ENCODE data around the gene LRRC32.

The LRRC32 gene

GRCh38 chr11:76678321-76678720, 7.8 kb upstream of the LRRC32 start:
- DNase-seq, result peak in 1 of 2 donors; percentile 35

DNA sequence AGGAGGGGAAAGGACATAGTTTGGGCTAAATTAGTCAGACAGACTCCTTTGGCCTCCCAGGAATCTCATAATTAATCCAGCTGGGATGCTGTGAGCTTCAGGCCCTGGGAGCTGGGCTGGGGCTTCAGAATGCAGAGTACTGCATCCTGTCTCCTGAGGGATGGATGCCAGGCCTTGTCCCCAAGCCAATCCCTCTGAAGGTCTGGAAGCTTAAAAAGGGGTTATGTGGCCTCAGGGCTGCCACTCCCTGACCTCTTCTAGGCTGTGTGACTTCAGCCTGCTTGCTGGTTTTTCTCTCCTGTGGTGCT, 6.9 kb upstream of the LRRC32 start:
- DNase-seq, result no peak

GRCh38 chr11:76676636-76677457, 6.3 kb upstream of the LRRC32 start:
- DNase-seq, result no peak

GRCh38 chr11:76674517-76675400, 4.2 kb upstream of the LRRC32 start:
- DNase-seq, result peak in 1 of 2 donors; percentile 11

- DNase-seq, result no peak
These were observed 2.9 kb upstream of the LRRC32 start for GRCh38 chr11:76673176-76674142.

DNA sequence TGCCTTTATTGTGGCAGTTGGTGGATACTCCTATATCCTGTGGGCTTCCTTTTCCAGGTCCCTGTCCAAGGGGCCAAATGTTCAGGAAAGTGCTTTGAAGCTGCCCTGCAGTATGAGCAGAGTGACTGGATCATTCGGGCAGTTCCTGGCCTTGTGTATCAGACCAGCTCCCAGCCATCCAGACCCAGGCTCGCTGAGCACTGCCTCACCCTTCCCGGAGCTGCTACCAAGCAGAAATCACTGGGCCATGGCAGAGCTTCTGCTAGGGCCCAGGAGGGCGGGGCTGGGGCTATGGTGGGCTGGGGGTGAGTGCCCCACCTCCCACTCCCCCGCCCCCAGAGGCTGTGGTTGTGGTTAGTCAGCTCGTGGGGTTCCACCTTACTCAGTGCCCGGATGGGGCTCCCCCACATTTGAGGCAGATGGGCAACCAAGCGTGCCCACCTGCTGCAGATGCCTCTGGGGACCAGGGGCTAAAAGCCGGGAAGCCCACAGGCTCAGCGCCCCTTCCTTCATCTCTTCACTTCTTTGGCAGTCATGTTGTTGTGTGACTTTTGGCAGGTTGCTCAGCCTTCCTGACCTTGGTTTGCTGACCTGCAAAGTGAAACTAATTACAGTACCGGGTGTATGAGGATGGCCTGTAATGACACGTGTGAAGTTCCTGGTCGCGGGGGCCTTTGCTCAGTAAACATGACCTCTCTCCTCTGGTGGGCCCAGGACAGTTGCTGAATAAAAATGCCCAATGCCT, 2.1 kb upstream of the LRRC32 start:
- DNase-seq, result peak; percentile 53 to 88

DNA sequence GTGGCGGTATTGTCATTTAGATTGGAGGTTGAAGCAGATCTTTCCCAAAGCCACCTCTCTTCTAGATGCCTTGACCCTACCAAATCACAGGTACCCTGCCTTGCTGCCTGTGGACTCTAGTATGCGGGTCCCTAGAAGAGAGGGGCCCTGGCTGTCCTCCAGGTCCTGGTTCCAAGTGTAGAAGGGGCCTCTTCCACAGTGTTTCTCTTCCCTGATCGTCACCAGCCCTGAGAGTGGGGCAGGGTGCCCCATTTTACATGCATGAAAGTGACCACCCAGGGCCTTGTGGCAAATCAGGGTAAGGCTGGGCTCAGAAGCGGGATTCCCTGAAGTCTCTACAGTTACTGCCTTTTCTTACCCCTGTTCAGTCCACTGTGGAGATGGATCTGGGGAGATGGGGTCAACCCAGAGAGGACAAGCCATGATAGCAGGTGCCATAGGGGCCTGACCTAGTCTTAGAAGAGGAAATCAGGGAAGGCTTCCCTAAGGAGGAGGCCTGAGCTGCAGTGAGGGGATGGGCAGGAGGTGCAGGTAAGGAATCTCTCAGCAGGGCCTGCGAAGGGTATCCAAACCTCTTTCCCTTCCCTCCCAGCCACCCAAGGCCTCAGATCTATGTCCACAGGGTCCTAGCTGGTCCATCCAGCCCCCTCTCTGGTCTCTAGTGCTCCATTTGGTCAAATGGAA, 1.2 kb upstream of the LRRC32 start:
- DNase-seq, result no peak

GRCh38 chr11:76671237-76671592, 668 bp upstream of the LRRC32 start:
- no peak for DNase-seq

GRCh38 chr11:76669901-76670484, 554 bp downstream of the LRRC32 start:
- DNase-seq, result no peak

DNA sequence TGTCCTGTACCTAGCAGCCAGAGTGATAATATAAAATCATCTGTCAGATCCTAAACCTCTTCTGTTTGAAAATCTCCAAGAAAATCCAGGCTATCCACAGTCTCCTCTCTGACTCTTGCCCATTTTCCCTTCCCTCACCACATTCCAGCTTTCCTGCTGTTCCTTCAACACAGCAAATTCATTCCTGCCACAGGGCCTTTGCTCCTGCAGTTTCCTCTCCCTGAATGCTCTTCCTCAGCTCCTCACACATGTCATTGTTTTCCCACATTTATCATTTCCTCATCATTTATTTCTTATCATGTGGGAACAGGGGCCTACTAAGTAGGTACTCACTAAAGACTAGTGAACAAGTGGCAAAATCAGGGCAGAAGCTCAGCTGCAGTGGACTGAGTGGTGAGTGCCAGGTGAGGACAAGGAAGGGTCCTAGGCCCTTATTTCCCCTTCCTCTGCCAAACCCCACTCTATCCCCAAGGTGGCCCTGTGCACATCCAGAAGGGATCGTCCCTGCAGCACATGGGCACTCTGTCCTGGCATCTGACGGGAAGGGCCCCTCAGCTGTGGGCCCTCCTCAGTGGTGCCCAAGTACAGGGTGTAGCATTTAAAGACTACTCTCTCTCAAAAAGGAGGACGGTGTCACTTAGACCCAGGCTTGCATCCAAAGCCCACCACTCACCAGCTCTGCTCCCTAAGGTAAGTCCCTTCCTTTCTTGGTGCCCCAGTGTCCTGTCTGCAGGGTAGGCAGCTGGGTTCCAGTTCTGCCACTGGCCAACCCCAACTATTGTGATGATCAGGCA, 2.0 kb downstream of the LRRC32 start:
- DNase-seq, result no peak

- DNase-seq, result no peak
These were observed 2.7 kb downstream of the LRRC32 start for GRCh38 chr11:76667856-76668255.

DNA sequence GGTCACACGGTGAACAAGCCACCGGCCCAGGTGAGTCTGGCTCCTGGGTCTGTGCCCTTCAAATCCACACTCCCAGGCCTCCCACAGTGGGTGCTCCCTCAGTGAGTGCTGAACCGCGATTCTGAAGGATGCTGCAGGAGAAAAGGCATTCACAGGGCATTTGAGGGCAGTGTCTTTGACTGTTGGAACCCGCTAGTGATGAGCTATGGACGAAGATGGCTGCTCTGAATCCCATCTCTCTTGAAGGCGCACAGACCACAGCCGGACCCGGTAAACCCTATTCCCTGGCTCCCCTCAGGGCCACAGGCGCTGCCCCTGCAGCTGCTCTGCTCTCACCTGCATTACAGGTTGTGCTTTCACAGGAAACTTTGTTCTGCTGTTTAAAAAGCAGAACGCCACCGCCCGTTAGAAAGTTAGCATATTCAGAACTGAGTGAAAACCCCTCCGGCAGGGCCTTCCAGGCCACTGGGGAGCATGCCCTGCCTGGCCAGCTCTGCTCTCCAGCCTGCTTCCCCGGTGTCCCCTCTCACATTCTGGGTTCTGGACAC, 3.2 kb downstream of the LRRC32 start:
- no peak for DNase-seq

DNA sequence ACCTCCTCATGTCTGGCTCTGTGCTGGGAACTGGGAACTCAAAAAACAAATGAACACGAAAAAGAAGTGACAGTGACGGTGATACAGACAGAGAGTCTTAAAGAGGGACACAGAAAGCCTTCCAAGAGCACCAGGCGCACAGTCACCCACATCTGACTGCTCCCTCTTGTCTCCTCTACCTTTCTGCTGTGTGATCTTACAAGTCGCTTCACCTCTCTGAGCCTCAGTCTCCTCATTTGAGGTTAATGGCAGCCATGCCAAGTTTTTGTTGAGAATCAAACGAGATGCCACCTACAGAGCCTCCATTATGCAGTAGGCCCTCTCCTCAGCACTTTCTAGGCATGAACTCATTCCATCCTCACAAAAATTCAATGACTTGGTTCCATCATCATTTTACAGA, 3.7 kb downstream of the LRRC32 start:
- no peak for DNase-seq

GRCh38 chr11:76666408-76666807, 4.1 kb downstream of the LRRC32 start:
- peak in 1 of 2 donors; percentile 47 for DNase-seq

DNA sequence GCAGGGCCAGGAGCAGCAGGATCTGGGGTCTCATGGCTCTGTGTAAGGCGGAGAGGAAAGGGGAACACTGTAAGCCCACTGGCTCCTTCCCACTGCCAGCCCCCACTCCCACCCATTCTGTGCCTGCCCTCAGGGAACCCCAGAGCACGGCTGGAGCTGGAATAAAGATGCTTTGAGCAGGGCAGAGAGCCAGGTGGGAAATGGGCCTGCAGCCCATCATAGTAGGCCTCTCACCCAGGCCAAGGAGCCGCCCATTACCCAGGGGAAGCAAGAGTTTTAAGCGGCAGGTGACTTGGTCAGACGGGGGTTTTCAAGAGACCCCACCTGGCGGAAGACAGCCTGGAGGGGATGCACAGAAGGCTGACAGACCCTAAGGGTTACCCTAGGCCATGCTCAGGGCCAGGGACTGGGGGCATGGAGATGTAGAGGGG, 4.6 kb downstream of the LRRC32 start:
- DNase-seq, result no peak

- DNase-seq, result no peak
These were observed 5.4 kb downstream of the LRRC32 start for GRCh38 chr11:76665172-76665571.

GRCh38 chr11:76664578-76665061, 5.9 kb downstream of the LRRC32 start:
- DNase-seq, result peak; percentile 24 to 32

GRCh38 chr11:76663912-76664440, 6.6 kb downstream of the LRRC32 start:
- DNase-seq, result no peak

GRCh38 chr11:76663486-76663810, 7.1 kb downstream of the LRRC32 start:
- DNase-seq, result no peak
